Uterus (tissue), 2 donors: ENCODE measurements around the gene KCNQ2.

Source experiments
- CTCF ChIP-seq, 4 experiments: fragments of 200-600 bp in 2 of 4; fragments of 450-650 bp in 2 of 4; sonication (generic) in 2 of 4; IDR thresholded peaks; one replicate each; pipeline ENCODE4 v1.5.1; 2016 to 2019; ENCODE audit warnings: antibody characterized with exemption in 4 of 4, mild to moderate bottlenecking in 2 of 4, moderate library complexity in 1 of 4
- POLR2A ChIP-seq, 2 donors: fragments of 450-650 bp; IDR thresholded peaks; one replicate each; pipeline ENCODE4 v1.6.1; 2016; ENCODE audit warnings: antibody characterized with exemption in 2 of 2, mild to moderate bottlenecking in 1 of 2, moderate library complexity in 1 of 2

- TF ChIP-seq CTCF (IDR thresholded peaks at IDR 0.05) = no peak
- no peak for TF ChIP-seq POLR2A (IDR thresholded peaks at IDR 0.05)
Observed at GRCh38 chr20:63418617-63419016, 53.8 kb downstream of the KCNQ2 start.
